ENCODE measurements around the gene SCFD1.

The SCFD1 gene

DNA sequence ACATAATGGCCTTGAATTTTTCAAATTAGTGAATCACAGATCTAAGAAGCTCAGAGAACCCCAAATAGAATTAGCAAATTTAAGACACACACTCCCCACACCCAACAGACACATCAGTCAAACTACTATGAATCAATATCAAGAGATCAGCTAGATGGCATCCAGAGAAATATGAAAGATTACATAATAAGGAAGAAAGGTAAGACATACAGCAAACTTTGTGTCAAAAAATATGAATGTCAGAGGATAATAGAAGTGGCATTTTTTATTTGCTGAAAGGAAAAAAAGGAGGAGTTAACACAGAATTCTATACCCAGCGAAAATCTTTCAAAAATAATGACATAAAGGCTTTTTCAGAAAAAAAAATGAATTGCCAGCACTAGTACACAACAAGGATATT is 141.8 kb downstream of the SCFD1 start:
- DNase-seq: no peak

DNA sequence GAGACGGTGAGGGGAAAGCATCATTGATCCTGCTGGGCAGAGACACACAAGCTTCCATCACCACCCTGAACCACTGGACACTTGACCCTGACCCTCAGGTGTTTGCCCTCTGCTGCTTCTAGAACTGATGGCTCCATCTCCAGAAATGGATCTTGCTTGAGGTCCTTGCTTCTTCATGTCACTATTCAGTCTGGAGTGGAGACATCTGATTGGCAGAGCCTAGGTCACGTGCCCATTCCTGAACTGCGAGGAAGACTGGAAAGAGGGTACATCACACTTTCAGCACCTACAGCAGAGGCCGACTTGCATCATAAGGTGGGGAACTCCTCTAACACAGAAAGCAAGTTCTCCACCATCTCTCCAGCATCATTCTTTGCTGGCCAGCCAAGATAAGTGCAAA is 145.5 kb downstream of the SCFD1 start:
- DNase-seq: no peak

DNA sequence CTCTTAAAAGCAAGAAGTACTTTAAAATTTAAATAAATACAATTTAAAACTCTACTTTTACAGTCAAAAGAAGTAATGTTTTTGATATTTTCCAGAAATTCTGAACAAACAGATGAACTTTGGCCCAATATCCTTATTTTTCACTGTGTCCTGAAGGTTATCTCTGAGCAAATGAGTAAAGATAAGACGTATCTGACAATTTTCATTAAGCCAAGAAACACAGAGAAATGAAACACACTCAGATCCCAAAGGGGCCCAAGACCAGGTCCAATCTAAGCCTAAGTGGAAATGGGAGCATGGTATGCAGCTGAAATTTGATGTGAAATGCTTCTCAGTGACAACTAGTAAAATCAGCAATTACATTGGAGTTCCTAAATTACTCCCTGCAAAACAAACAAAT is 146.7 kb downstream of the SCFD1 start:
- DNase-seq: no peak

DNA sequence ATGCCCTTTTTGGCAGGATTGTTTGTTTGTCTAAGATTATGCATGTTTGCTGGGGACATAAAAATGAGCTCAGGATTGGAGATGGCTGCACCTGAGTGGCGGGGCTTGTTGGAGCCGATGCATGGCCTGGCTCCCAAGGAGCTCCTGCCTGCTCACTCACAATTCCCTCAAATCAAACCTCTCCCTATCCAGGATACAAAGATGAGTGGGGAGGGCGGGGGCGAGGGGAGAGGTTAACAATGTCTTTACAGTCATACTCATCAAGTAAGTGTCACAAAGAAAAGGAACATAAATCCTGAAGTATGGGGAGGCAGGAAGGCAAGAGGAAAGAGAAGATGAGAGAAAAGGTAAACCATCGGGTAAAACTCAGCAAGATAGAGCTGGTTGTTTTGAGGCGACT is 148.3 kb downstream of the SCFD1 start:
- DNase-seq: no peak

DNA sequence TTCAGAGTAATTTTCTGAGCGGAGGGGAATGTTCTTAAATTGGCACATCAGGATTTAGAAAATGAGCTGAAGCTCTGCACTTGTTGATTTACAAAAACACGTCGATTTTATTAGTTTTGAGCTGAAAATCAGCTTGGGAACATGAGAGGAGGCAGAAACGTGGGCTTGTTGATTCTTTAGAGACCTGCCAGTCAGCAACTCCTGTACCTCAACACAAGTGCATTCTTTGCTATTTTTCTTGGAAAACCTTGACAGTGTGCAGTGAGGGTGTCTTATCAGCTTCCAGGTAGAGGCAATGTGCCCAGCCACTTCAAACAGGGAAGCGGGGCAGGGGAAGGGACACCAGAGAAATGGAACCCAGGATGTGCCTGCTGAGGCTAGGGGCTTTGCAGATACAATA is 149.5 kb downstream of the SCFD1 start:
- DNase-seq: no peak

DNA sequence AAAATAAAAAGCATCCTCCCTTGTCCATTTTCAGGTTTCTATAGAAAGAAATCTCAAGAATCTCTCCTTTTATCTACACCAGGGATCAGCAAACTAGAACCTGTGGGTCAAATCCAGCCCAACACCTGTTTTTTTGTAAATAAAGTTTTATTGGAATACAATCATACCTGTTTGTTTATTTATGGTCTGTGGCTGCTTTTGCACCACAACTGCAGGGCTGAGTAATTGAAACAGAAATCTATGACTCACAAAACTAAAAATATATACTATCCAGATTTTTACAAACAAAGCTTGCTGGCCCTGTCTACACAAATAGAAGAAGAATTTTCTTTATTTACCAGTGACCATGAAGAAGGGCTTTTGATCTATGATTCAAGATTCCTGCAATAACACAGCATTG is 157.1 kb downstream of the SCFD1 start:
- no peak for DNase-seq

Data from CD4-positive, alpha-beta T cell treated with Interleukin-21 for 1 hour (primary cell).